ENCODE results near the gene TECPR2.

DNA sequence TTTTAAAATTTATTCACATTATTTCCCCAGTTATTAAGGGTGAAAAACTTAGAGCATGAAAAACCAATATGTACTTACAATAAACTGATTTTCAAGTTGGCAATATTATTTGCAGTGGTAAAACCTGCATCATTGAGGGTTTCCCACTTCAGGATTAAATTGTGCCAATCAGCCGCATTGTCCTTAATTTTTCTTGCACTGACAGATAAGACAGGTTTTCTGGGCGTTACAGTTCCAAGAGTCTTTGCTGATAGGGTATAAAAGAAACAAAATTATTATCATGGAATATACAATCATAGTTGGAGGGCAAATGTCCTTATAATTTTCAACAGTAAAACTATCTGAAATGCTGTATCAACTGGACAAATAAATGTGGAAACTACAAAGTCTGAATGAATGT is 3.4 kb upstream of the TECPR2 start:
- TF ChIP-seq POLR2A (IDR thresholded peaks at IDR 0.05) = no peak
- TF ChIP-seq, protein P1, sequence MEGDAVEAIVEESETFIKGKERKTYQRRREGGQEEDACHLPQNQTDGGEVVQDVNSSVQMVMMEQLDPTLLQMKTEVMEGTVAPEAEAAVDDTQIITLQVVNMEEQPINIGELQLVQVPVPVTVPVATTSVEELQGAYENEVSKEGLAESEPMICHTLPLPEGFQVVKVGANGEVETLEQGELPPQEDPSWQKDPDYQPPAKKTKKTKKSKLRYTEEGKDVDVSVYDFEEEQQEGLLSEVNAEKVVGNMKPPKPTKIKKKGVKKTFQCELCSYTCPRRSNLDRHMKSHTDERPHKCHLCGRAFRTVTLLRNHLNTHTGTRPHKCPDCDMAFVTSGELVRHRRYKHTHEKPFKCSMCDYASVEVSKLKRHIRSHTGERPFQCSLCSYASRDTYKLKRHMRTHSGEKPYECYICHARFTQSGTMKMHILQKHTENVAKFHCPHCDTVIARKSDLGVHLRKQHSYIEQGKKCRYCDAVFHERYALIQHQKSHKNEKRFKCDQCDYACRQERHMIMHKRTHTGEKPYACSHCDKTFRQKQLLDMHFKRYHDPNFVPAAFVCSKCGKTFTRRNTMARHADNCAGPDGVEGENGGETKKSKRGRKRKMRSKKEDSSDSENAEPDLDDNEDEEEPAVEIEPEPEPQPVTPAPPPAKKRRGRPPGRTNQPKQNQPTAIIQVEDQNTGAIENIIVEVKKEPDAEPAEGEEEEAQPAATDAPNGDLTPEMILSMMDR (IDR thresholded peaks at IDR 0.05 in 8 of 11, conservative IDR thresholded peaks at IDR 0.05 in 3 of 11) = no peak
- no peak for TF ChIP-seq POLR2AphosphoS5 (IDR thresholded peaks at IDR 0.05)

All from spleen (tissue), 7 donors.